ENCODE results near the gene GPR31. TPM values are rescaled to one million over a fixed set of nuclear protein-coding genes. Genes with fewer than 3 reads are reported as not detected.

The GPR31 gene
- total and polyA plus RNA-seq, 8 donors = 0.08 TPM; not detected in 7

DNA sequence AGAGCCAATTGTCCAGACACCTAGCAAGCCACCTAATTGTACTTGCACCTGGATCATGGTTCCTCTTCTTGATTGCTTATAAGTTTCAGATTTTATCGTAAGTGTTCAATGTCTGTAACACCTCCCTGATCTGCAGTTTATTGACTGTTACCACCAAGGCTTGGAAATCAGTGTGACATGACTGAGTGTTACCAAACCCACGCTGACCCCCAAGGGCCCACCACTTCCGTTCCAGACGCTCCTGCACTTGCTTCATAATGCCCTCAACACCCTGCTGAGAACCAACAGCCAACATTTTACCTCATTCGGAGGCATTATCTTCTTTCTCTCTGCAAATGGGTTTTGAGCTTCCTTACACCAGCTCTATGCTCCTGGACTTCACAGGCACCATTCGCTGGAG lies 28.6 kb downstream of the GPR31 start:
- Histone ChIP-seq H3K4me3 (no peak overlapping the region), H3K4me1 (no peaks in the 10 kb centered on the region), H3K27me3 (no peaks in the 10 kb centered on the region), H3K27ac (no peak overlapping the region), H3K9me3 (no peaks in the 10 kb centered on the region), H3K36me3 (no peaks in the 10 kb centered on the region)
- intact Hi-C loops (cut with DNase I) = no loop called here
- no peak for DNase-seq
- TF ChIP-seq, protein P1, sequence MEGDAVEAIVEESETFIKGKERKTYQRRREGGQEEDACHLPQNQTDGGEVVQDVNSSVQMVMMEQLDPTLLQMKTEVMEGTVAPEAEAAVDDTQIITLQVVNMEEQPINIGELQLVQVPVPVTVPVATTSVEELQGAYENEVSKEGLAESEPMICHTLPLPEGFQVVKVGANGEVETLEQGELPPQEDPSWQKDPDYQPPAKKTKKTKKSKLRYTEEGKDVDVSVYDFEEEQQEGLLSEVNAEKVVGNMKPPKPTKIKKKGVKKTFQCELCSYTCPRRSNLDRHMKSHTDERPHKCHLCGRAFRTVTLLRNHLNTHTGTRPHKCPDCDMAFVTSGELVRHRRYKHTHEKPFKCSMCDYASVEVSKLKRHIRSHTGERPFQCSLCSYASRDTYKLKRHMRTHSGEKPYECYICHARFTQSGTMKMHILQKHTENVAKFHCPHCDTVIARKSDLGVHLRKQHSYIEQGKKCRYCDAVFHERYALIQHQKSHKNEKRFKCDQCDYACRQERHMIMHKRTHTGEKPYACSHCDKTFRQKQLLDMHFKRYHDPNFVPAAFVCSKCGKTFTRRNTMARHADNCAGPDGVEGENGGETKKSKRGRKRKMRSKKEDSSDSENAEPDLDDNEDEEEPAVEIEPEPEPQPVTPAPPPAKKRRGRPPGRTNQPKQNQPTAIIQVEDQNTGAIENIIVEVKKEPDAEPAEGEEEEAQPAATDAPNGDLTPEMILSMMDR (IDR thresholded peaks at IDR 0.05) = no peak
- ATAC-seq = no peak

DNA sequence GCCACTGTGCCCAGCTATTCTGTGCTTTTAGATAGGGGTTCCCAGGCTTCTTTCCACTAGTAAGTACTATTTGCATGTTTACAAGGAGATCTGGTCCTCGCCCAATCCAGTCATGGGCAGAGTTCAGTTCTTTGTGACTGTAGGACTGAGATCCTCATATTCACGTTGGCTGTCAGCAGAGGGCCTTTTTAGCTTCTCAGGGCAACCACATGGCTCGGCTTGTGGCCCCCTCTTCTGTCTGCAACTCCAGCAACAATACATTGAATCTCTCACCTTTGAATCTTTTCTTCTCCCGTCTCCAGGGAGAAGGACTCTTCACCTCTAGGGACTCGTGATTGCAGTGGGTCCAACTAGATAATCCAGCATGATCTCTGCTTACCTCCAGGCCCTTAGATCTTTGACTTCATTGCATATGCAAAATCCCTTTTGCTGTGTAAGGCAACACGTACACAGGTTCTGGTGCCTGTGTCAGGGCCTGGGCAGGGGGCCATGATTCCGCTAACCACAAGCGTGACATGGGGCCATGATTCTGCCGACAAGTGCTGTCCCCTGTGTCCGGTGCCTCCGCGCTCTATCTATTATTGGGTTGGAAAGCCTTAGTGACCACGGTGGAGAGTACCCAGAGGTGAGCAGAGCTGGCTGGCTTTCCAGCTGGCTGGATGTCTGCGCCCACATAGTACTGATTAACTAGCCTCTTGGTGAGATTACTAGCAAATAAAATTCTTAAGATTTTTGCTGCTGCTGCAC lies 29.8 kb downstream of the GPR31 start:
- H3K36me3 ChIP-seq = no peaks in the 10 kb centered on the region
- ATAC-seq = no peak
- H3K9me3 ChIP-seq = no peaks in the 10 kb centered on the region
- no peak overlapping the region for H3K4me3 ChIP-seq
- H3K27ac ChIP-seq = no peak overlapping the region
- no peaks in the 10 kb centered on the region for H3K27me3 ChIP-seq
- TF ChIP-seq, protein P1 (IDR thresholded peaks at IDR 0.05) = no peak
- no peak for DNase-seq
- H3K4me1 ChIP-seq = no peaks in the 10 kb centered on the region
- intact Hi-C loops (cut with DNase I) = no loop called here

DNA sequence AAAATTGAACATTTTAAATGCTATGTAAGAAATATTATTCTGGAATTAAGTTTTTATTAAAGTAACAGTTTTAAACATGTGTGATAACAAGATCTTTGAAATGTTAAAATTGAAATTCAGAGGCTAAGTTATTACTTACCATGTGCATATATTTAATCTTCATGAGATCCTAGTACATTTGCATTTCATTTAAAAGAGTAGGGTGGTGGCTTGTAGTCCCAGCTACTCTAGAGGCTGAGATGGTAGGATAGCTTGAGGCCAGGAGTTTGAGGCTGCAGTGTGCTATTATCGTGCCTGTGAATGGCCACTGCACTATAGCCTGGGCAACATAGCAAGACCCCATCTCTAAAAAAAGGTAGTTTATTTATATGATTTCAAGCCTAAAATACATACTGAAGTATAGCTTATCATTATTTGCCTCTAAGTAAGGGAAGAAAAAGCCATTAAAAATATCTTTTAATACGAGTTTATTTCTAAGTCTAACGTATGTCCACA lies 31.9 kb downstream of the GPR31 start:
- Histone ChIP-seq H3K4me3 (no peak overlapping the region), H3K4me1 (no peaks in the 10 kb centered on the region), H3K27ac (no peak overlapping the region), H3K9me3 (no peaks in the 10 kb centered on the region), H3K27me3 (no peaks in the 10 kb centered on the region), H3K36me3 (no peaks in the 10 kb centered on the region)
- TF ChIP-seq, protein P1 (IDR thresholded peaks at IDR 0.05) = no peak
- intact Hi-C loops (cut with DNase I) = no loop called here
- ATAC-seq (no peak), DNase-seq (no peak)

DNA sequence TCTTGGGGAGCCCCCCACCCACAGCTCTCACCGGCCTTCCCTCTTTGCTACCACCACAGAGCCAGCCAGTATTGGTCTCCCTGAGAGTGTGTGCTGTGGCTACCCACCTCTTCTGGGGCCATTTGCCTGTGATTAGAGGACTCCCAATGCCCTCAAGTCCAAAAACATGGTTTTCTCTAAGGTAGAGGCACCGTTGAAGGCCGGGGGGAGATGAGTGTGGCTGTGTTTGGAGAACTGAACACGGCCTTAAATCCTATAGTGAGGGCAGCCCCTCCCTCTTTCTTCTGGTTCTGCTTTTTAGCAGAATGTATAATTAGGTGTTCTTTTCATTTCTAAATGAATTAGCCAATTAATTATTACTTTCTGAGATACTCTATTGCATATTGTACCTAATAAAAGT lies 32.4 kb downstream of the GPR31 start:
- H3K36me3 ChIP-seq = no peaks in the 10 kb centered on the region
- DNase-seq = no peak
- intact Hi-C loops (cut with DNase I) = no loop called here
- H3K27ac ChIP-seq = no peak overlapping the region
- no peak overlapping the region for H3K4me3 ChIP-seq
- TF ChIP-seq, protein P1 (IDR thresholded peaks at IDR 0.05) = no peak
- no peaks in the 10 kb centered on the region for H3K9me3 ChIP-seq
- H3K4me1 ChIP-seq = no peaks in the 10 kb centered on the region
- H3K27me3 ChIP-seq = no peaks in the 10 kb centered on the region
- no peak for ATAC-seq

DNA sequence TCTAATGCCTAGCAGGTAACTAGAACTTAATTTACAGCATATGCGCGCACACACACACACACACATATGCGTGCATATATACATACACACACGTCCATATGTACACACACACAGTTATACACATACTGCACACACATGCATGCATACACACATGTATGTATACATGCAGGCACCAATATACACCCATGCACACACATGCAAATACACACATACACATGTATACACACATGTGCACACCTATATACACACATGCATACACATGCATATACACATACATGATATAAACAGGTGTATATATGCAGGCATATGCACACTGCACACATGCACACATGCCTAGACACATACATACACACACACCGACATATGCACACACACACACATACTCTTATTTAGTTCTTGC lies 33.0 kb downstream of the GPR31 start:
- TF ChIP-seq, protein P1 (IDR thresholded peaks at IDR 0.05) = no peak
- DNase-seq (no peak), ATAC-seq (no peak)
- Histone ChIP-seq H3K27ac (no peak overlapping the region), H3K9me3 (no peaks in the 10 kb centered on the region), H3K36me3 (no peaks in the 10 kb centered on the region), H3K4me1 (no peaks in the 10 kb centered on the region), H3K27me3 (no peaks in the 10 kb centered on the region), H3K4me3 (no peak overlapping the region)
- intact Hi-C loops (cut with DNase I) = no loop called here

Measured in left lung (tissue), 10 donors.